ENCODE measurements around the gene BLVRB.
"Not testable (repeated sequence)": the region's sequence is repeated elsewhere in the genome, so short reads cannot be mapped to it uniquely, and the experiment has no call there.

Gene BLVRB

DNA sequence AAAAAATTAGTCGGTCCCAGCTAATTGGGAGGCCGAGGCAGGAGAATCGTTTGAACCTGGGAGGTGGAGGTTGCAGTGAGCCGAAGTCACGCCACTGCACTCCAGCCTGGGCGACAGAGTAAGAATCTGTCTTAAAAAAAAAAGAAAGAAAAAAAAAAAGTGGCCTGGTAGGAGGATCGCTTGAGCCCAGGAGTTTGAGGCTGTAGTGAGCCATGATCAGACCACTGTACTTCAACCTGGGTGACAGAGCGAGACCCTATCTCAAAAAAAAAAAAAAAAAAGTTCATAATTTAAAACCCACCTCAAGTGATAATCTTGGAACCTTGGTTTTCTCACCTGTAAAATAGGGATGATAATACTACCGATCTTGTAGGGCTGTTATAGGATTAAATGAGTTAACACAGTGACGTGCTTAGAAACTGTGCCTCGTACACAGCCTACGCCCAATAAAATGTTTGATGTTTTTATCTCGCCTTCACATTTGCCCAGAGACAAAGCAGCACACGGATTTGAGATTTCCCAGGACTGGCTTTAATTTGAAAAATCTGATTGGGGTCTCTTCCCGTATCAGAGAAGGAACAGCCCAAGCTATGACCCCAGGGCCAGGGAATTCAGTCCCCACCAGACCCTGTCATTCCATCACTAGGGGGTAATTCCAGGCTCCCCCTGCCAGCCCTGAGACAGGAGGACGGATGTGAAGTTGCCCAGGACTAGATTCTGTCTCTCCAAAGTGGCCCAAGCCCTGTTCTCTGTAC lies 43.4 kb downstream of the BLVRB start:
- DNase-seq = no peak

DNA sequence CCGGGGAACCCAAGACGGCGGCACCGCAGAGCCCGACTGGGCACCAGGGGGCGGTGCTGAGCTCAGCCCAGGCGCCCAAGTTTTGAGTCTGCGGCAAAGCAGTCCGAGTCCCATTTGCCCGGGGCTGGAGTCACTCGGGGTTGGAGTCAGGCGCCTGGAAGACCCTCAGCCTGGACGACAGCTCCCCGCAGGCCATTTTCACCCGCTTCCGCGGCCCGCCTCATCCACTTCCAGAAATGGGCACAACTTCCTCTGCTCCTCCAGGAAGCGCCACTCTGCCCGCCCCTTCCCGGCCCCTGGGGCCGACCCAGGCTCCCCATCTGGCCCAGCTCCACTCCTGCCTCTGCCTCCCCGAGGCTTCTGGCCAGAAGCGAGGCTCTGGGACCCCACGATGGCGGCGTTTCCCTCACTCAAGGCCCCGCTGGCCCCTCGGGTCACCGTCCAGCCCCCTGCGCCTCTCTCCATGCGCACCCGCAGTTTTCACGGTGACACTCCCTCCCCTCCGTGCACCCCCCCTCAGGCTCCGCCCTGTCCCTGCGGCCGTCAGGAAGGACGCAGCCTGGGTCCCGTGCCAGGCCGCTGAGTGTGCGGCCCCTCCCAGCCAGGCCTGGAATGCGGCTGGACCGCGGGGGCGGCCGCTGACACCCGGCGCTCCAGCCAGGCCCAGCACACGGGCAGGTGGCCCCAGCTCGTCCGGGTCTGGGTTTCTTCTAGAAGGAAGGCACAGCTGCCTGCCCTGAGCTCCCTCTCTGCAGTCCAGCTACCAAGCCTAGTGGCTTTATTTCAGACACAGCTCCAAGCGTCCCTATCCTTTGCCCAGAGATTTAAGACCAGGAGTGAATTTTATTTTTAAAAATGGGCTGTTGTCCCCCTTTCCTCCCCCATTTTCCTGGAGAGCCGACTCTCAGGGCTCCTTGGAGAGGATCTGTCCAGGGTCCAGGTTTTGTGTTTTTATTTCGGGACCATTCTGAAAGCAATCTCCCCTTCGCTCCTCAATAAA lies 44.5 kb downstream of the BLVRB start:
- DNase-seq = peak; percentile 60

DNA sequence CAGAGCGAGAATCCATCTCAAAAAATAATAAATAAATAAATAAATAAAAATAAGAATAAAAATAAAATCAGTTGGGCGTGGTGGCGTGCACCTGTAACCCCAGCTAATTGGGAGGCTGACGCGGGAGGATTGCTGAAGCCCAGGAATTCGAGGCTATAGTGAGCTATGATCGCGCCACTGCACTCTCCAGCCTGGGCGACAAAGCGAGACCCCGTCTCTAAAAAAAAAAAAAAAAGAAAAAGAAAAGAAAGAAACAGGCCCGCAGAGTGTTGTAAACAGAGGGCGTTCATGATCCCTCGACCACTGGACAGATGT lies 45.1 kb downstream of the BLVRB start:
- DNase-seq = no peak

DNA sequence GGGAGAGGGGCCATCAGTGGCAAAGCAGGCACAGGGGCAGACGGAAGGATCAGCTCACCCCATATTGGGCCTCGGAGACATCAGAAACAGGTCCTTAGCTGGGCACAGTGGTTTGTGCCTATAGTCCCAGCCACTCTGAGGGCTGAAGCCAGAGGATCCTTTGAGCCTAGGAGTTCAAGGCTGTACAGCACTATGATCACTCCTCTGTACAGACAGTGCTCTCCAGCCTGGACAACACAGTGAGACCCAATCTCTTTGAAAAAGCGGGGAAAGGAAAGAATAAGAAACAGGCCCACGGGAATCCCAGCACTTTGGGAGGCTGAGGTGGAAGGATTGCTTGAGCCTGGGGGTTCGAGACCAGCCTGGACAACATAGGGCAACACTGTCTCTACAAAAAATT lies 45.8 kb downstream of the BLVRB start:
- no peak for DNase-seq

DNA sequence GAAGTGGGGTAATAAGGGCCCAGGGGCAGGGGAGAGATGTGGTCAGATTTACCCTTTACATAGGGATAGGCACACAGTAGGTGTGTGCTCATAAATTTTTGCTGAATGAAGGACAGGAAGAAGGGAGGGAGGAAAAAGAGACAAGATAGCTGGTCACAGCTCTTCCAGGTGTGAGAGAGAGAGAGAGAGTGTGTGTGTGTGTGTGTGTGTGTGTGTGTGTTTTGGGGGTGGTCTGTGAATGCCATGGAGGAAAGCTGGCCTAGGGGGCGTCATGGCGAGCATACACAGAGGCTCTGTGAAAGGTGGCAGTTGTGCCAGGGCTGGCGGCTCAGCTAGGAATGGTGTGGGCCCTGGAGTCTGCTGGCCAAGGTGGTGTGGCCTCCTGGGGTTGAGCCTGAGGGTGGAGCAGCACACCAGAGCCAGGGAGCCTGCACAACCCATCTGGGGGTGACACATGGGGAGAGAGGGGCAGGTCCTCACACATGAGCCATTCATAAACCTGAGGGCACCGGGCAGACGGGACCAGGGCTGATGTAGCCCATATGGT lies 46.4 kb downstream of the BLVRB start:
- DNase-seq = no peak

DNA sequence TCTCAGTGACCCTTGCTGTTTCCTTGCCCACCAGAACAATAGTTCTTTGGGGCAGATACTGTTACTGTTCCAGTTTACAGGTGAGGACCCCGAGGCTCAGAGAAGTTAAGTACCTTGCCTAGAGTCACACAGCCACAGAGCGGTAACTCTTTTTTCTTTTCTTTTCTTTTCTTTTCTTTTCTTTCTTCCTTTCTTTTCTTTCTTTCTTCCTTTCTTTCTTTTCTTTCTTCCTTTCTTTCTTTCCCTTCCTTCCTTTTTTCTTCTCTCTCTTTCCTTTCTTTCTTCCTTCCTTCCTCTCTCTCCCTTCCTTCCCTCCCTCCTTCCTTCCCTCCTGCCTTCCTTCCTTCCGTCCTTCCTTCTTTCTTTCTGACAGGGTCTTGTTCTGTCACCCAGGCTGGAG lies 47.5 kb downstream of the BLVRB start:
- no peak for DNase-seq

DNA sequence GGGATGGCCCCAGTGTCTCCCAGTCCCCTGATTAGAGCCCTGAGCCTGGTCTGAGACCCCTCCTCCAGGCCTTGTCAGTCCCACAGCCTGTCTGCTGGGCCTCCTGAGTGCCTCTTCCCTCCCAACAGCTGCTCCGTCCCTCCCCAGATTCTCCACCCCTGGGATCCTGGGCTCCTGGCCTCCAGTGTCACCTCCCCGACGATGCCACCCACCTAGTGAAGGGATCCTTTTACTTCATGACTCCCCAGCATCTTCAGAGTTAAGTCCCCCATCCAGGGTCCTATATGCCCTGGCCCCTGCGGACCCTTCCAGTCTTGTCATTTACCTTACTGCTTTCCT lies 47.9 kb downstream of the BLVRB start:
- DNase-seq = no peak

DNA sequence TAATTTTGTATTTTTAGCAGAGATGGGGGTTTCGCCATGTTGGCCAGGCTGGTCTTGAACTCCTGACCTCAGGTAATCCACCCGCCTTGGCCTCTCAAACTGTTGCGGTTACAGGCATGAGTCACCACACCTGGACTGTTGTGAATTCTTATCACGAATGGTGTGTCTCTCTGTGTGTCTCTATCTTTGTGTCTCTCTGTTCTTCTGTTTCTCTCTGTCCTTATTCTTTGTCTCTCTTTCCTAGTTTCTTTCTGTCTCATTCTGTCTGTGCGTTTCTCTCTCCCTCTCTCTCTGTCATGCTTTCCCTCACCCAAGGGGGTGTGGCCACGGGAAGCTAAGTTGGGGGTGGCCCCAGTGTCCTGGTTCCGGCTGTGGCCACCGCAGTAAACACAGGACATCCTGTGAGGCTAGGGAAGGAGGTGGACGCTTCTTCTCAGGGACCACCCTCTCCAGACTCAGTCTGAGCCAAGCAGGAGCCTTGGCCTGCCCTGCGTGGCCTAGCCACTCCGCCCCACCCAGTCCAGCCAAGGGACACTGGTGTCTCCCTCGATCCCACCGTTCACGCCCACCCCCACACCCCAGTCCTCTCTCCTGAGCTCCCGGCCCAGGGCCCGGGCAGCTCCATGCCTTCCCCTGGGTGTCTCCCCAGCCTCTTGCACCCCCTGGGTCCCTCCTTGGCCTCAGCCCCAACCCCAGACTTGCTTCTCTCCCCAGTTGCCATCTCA lies 48.5 kb downstream of the BLVRB start:
- DNase-seq = no peak

DNA sequence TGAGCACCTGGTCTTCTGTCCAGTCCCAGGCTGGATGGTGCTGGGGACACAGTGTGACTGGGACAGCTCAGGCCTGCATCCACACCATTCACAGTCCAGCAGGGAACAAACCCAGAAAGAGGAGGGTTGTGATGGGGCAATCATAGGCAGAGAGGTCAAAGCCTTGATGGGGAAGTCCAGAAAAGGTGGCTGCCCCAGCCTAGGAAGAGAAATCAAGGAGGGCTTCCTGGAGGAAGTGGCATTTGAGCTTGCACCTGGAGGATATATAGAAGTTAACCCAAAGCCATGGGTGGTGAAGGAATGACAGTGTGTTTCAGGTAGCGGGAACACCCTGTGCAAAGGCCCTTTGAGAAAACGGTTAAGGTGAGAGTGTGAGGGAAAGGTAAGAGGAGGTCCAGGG lies 49.8 kb downstream of the BLVRB start:
- no peak for DNase-seq

DNA sequence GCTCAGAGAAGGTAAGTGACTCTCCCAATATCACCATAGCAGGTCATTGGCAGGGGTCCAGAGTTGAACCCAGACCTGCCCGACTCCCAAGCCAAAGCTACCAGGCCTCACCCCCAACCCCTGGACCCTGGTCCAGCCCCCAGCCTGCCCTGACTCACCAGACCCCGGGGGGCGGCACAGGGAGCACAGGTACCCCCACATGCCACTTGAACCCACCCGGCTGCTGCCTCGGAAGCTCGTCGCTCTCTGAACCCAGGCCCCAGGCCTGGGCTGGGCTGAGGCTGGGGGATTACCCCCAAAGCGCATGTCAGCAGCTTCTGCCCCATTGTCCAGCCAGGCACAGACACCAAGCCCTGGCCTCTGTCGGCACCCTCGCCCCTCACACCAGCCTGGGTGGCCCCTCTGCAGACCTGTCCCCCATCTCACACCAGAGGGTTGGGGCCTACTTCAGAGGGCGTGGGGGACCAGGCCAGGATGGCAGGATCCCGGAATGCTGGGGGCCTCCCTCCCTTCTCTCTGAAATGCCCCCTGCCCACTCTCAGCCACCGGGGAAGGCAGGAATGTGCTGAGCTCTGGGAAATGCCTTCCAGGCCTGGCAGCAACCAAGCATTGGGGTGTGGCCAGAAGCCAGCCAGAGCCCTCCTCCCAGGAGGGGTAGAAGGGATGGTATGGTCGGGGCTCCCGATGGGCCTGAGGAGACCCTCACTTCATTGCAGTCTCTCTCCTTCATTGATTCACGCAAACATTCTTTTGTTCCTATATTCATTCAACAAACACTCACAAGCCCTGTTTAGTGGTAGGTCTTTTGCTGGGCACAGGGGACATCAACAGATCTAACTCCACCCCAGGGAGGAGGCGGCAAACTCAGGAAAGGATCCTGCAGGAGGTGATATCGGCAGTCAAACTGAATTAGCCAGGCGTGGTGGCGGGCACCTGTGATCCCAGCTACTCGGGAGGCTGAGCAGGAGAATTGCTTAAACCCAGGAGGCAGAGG lies 50.7 kb downstream of the BLVRB start:
- DNase-seq = no peak

DNA sequence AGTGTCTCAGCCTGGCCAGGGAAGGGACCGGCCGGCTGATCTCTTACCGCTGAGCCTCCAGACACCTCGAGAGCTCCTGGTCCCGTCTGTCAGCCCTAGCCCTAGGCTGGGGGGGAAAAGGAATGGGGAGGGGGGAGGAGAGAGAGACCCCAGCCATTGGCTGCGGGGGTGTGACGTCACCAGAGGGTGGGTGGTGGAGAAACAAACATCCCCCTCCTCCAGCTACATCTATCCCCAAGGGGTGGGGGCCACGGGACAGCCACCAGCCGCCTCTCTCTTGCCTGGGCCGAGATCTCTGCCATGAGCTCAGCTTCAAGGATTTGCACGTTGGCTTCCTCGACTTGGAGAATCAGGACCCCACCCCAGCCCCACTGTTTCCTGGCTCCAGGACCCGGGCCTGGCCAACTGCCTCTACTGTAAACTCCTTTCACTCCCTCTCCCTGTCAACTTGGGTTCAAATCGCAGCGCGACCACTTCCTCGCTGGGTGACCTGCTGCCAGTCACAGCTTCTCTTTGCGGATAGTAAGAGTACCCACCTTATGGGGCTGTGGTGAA lies 52.2 kb downstream of the BLVRB start, which contains the start of gene PRX:
PRX (minus strand) TSS at position 88 of the 555 bp plus-strand sequence. CDS start 5,446 bp downstream, outside the sequence.
- no peak for DNase-seq

DNA sequence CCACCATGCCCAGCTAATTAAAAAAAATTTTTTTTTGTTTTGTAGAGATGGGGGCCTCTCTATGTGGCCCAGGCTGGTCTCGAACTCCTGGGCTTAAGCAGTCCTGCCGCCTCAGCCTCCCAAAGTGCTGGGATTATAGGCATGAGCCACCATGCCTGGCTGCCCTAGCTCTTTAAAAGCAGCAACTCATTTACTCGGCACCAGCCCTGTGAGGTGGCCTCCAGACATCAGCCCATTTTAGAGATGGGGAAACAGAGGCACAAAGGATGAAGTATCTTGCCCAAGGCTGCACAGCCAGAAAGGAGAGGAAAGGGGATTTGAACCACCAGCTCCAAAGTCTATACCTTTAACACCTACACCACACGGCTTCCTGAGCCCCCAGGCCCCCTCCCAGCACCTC lies 52.7 kb downstream of the BLVRB start:
- DNase-seq = no peak

DNA sequence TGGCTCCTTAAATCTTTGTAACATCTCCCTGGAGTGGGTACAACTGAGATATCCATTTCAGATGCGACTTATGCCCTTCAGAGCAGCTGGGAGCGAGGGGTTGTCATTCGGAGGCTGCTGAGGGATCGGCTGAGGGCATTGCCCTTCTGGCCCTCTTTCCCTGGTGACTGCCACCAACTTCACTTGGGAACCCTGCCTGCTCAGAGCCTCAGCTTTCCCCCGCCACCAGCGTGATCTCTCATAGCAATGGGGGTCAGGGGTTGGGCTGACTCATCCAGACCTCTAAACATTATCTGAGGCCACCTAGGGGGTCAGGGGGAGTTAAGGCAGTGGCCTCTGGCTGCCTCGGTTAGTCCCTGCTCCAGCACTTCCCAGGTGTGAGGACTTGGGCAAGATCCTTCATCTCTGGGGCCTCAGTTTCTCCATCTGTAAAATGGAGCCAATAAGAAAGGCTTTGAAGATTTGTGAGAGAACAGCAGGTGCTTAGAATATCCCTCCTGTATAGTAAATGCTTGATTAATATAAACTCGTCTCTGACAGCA lies 53.5 kb downstream of the BLVRB start:
- DNase-seq = no peak

DNA sequence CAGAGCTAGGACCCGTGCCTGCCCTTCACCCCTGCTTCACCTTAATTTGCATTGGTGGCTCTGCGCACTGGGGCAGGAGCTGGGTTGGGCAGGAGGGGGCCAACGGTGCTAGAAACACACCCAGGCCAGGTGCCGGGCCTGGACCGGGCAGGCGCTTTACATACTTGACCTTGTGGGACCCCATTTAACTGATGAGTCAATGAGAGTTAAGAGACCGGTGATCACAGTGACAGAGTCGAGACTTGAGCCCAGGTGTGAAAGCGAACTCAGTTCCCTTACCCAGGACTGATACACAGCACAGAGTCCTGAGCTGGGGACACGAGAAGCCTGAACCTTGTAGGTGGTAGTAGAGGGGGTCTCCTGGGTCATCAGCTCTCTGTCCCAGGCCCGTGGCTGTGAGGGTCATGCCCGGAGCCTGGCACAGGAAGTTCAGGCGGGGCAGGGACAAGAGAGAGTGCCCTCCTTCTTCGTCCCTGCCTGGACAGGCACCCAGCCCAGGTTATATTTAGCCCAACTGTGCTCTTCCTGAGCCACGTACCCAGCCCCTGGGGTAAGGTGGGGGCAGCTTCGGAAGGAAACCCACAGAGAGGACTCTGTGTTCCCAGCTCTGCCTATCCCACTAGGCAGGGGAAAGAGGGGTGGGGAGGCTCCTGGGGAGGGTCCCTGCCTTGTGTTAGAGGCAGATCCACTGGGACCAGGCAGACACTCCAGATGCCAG lies 54.3 kb downstream of the BLVRB start:
- no peak for DNase-seq

DNA sequence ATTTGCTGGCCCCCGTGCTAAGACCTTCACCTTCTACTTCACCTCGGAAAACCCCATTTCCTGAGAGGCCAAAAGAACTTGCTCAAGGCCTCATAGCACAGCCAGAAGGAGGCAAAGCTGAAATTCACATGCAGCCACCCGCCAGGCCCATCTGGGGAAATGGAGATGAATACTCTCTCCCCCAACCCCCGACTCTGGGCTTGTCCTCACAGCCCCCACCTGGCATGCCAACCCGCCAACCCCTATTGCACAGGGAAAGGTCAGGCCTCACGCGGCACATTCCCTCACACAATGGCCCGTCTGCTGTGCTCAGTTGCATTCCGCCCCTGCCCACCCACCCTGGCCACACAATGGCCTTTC lies 55.5 kb downstream of the BLVRB start:
- DNase-seq = no peak

DNA sequence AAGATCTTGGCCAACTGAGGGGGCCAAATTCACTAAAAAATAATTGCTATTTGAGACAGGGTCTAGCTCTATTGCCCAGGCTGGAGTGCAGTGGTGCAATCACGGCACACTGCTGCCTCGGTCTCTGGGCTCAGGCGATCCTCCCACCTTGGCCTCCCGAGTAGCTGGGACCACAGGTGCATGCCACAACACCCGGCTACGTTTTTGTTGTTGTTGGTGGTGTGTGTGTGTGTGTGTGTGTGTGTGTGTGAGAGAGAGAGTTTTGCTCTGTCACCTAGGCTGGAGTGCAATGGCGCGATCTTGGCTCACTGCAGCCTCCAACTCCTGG lies 57.0 kb downstream of the BLVRB start:
- not testable (repeated sequence) for DNase-seq

DNA sequence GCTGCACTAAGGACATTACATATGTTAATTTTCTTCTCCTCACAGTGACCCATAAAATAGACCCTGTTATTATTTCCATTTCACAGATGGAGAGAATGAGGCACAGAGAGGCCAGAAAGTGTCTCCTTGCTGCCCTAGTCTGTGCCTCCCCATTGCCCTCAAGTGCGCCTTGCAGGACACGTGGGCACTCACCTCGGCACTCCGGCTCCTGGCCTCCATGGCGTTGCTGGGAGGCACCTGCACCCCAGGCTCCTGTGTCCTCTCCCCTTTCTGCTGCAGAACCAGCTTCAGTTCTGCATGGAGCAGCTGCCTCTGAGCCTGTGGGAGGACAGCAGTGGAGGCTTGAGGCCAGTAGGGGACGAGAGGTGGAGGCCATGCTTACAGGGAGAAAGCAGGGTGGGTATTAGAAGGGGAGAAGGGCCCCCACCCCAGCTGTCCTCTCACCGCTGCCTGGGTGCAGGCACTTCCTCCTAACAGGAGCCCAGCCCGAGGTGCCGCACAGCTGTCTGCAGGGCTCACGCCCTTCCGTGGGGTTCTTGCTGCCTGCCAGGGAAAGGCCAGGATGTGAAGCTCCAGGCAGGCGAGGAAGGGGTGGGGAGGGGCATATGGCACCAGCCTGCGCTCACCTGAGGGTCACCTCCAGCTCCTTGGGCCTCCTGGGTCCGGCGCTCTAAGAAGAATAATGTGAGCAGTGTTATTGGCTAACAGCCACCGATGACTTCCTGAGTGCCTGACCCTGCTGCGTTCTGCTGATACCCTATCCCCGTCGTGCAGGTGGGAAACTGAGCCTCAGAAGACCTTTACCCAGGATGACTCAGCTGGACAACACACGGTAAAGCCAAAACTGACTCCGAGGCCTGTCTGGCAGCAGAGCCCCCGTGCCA lies 57.6 kb downstream of the BLVRB start:
- DNase-seq = no peak

DNA sequence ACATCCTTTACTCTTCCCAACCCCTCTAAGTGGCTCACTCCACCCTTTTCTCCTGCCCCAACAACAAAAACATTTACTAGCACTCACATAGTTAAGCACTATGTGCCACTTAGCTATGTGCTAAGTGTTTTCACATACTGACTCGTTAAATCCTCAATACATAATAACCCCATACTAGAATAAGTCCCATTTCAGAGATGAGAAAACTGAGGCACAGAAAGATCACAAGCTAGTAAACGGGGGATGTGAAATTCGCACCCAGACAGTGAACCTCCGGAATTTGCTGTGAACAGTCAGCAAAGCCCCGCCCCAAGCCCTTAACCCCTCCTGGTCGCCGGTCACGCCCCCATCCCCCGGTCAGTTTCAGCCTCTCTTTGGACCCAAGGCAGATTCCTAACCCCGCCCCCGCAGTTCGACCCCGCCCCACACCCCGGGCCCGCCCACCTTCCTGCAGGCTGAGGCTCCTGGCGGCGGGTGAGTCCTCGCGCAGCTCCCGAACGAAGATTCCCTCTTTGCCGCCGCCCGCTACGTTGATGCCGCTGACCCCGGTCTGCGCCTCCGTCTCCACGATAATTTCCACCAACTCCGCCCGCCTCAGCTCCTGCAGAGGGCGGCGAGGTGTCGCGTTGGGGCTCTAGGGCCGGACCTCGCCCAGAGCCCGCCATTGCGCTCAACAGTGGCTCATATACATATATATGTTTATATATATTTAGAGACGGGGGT lies 62.1 kb downstream of the BLVRB start:
- peak; percentile 68 for DNase-seq

DNA sequence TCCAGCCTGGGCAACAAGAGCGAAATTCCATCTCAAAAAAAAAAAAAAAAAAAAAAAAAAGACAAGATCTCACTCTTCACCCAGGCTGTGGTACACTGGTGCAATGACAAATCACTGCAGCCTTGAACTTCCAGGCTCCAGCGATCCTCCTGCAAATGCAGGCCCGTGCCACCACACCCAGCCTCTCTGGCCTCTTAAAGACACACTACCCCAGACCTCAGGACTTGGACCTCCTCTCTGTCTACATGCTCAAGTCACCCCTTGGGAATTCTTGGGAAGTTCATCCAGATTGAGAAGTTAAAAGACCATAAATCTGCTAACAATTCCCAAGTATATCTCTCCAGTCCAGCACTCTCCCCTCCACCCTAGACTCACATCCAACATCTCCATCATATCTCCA lies 65.0 kb downstream of the BLVRB start:
- no peak for DNase-seq

Measured in effector CD8-positive, alpha-beta T cell (primary cell).